Measurements from ENCODE around the gene LRRC45. TPM values are rescaled to one million over a fixed set of nuclear protein-coding genes. Genes with fewer than 3 reads are reported as not detected.

The LRRC45 gene
- total RNA-seq, 4 donors from 2014 or later, result 16.7 to 18.3 (median 17.6) TPM

DNA sequence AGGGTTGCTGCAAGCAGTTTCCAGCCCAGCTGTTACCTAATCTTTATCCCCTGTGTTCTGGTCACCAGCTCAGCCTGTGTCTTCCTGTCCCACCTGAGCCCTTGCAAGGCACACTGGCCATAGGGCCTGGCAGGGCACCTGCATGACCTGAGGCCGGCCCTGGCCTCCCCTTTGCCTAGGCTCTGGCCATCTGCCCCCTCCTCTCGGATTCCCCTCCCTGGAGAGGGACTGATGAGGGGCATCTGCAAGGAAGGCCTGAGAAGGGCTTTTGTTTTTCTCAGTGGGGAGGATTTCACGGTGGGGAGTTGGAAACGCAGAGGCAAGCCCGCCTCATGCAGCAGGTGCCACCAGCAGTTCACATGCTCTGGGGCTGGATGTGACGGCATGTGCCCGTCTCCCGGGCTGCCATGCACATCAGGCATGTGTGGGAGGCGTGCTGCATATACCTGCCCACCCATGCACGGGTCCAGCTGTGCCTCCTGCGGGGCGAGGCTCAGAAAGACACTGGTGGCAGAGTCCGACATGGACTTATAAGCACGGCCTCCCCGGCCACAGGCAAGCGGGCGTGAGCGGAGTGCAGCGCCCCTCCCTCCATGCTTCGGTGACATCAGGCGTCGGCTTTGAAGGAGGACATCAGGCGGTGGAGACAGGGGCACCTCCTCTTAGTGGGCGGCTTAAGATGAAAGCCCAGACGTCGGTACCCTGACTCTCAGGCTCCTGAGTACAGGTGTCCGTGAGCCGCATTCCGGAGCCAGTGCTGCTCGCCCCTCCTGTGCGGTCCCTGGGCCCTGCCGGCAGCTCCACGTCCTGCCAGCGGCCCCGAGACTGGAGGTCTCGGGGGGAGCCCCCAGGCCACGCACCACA lies 29.1 kb upstream of the LRRC45 start:
- intact Hi-C loops (cut with DNase I; ENCODE audit: low total_unique reads), result no loop called here
- 95 to 96% methylated on average over 25 to 31 of the region's 37 CpGs for WGBS, 2 donors
- DNase-seq (ENCODE audit: low spot score in 2 of 2), result no peak

GRCh38 chr17:81994593-81995462 lies 28.3 kb upstream of the LRRC45 start:
- intact Hi-C loops (cut with DNase I; ENCODE audit: low total_unique reads), result no loop called here
- DNase-seq (ENCODE audit: low spot score in 2 of 2), result no peak
- no peak for TF ChIP-seq POLR2A (IDR thresholded peaks at IDR 0.05)
- TF ChIP-seq CTCF (IDR thresholded peaks at IDR 0.05), result no peak
- WGBS, 2 donors, result 82 to 85% methylated on average over 34 to 36 of the region's 39 CpGs
- H3K4me3 ChIP-seq (ENCODE audit: low read depth, poor library complexity, severe bottlenecking), result no peak overlapping the region

More for the DNA sequence above, 29.1 kb upstream of the LRRC45 start:
- no peak overlapping the region for H3K4me3 ChIP-seq (ENCODE audit: low read depth, poor library complexity, severe bottlenecking)
- TF ChIP-seq POLR2A (IDR thresholded peaks at IDR 0.05), result no peak
- peak in 1 of 3 donors; percentile 33 for TF ChIP-seq CTCF (IDR thresholded peaks at IDR 0.05)

- TF ChIP-seq CTCF (IDR thresholded peaks at IDR 0.05) (no peak), POLR2A (IDR thresholded peaks at IDR 0.05) (no peak)
- intact Hi-C loops (cut with DNase I; ENCODE audit: low total_unique reads), result no loop called here
- no peak overlapping the region for H3K4me3 ChIP-seq (ENCODE audit: low read depth, poor library complexity, severe bottlenecking)
- 93 to 96% methylated on average over 28 to 29 of the region's 29 CpGs for WGBS, 2 donors
- no peak for DNase-seq (ENCODE audit: low spot score in 2 of 2)
Observed at GRCh38 chr17:81995463-81996231, 27.5 kb upstream of the LRRC45 start.

- intact Hi-C loops (cut with DNase I; ENCODE audit: low total_unique reads), result no loop called here
- no peak overlapping the region for H3K4me3 ChIP-seq (ENCODE audit: low read depth, poor library complexity, severe bottlenecking)
- 91 to 94% methylated on average over 21 to 25 of the region's 28 CpGs for WGBS, 2 donors
- TF ChIP-seq POLR2A (IDR thresholded peaks at IDR 0.05) (no peak), CTCF (IDR thresholded peaks at IDR 0.05) (no peak)
- DNase-seq (ENCODE audit: low spot score in 2 of 2), result no peak
Observed at GRCh38 chr17:81996232-81996756, 26.8 kb upstream of the LRRC45 start.

DNA sequence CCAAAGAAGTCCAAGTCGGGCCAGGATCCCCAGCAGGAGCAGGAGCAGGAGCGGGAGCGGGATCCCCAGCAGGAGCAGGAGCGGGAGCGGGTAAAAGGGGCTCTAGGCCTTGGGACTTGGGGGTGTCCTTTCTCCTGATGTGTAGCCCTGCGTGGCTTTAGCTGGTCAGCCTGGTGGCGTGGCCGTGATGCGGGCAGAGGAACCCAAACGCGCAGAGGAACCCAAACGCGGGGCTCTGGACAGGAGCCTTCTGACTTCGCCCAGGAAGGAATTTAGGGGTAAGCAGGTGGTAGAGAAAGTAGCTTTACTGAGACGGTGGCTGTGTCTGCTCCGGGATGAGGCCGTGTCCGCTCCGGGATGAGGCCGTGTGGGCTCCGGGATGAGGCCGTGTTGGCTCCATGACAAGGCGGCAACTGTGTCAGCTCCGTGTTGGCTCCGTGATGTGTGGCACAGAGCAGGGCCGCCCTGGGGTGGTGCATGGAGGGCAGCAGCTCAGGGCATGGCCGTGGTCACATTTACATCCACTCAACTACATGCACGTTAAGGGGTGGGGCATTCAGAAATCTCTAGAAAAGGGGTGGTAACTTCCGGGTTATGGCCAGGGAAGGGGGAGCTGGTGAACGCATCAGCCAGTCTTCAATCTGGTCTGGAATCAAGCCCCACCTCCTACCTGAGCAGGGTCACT lies 26.2 kb upstream of the LRRC45 start:
- intact Hi-C loops (cut with DNase I; ENCODE audit: low total_unique reads), result no loop called here
- TF ChIP-seq CTCF (IDR thresholded peaks at IDR 0.05) (no peak), POLR2A (IDR thresholded peaks at IDR 0.05) (no peak)
- DNase-seq (ENCODE audit: low spot score in 2 of 2), result no peak
- 88 to 92% methylated on average over 30 of the region's 30 CpGs for WGBS, 2 donors
- no peak overlapping the region for H3K4me3 ChIP-seq (ENCODE audit: low read depth, poor library complexity, severe bottlenecking)
